Kidney (tissue), 14 donors: ENCODE measurements around the gene CPN2. TPM values are rescaled to one million over a fixed set of nuclear protein-coding genes. Genes with fewer than 3 reads are reported as not detected.

Source experiments
- DNase-seq, 5 donors: peaks; one replicate each; pipeline ENCODE4 v3.0.0-alpha.2; 2013 to 2020
- FAIRE-seq: peaks from 2 replicates; lab custom pipeline; 2012; peaks lifted over from hg19 to GRCh38; lab: Jason Lieb, UNC
- H3K27ac ChIP-seq, 2 donors: one replicate each; pipeline ENCODE4 v1.7.0; 2013; ENCODE audit warnings: low read depth in 2 of 2, low read length in 2 of 2, inconsistent platforms in 1 of 2
- H3K27me3 ChIP-seq: one replicate; pipeline ENCODE4 v1.7.1; 2013; ENCODE audit warnings: low read length, inconsistent platforms; ENCODE audit not compliant: control insufficient read depth, insufficient read depth
- H3K36me3 ChIP-seq, 3 donors: one replicate each; pipeline versions ENCODE4 v1.7.0 to v1.7.1; 2013; ENCODE audit warnings: low read length in 3 of 3, control low read depth in 1 of 3, inconsistent platforms in 1 of 3; ENCODE audit not compliant: insufficient read depth in 3 of 3, control insufficient read depth in 2 of 3
- H3K4me1 ChIP-seq, 3 donors: one replicate each; pipeline versions ENCODE4 v1.7.0 to v1.7.1; 2013; ENCODE audit warnings: low read length in 3 of 3, inconsistent platforms in 1 of 3, low read depth in 1 of 3; ENCODE audit not compliant: control insufficient read depth in 2 of 3, insufficient read depth in 2 of 3
- H3K4me3 ChIP-seq, 3 donors: one replicate each; pipeline versions ENCODE4 v1.7.0 to v1.8.1; 2013; ENCODE audit warnings: low read length in 3 of 3, control low read depth in 1 of 3, inconsistent platforms in 1 of 3
- H3K9ac ChIP-seq, 3 donors: one replicate each; pipeline versions ENCODE4 v1.7.0 to v1.7.1; 2013; ENCODE audit warnings: low read length in 3 of 3, control low read depth in 1 of 3, inconsistent platforms in 1 of 3
- H3K9me3 ChIP-seq, 3 donors: one replicate each; pipeline versions ENCODE4 v1.7.0 to v1.7.1; 2013; ENCODE audit warnings: low read length in 3 of 3, control low read depth in 1 of 3, inconsistent platforms in 1 of 3; ENCODE audit not compliant: control insufficient read depth in 2 of 3, insufficient read depth in 1 of 3
- intact Hi-C: fragments of 100-400 bp; cut with DNase I; formaldehyde crosslinking; loops from one replicate; pipeline ENCODE4 v1.11.1; 2022
- polyA plus RNA-seq: library from polyadenylated mRNA; stranded (reverse); fragments of 350-450 nt; fragmentation: Illumina TruSeq; extraction: RNeasy Lipid Tissue Mini Kit (QIAGEN cat#74804); gene quantifications from one replicate; pipeline ENCODE4 v1.2.3, GENCODE V29; 2014; ENCODE audit warnings: low read depth, low replicate concordance; ENCODE audit not compliant: insufficient read depth
- total RNA-seq: library from RNA; stranded (reverse); fragmentation: NEBNext Ultra II Directional; extraction: Animal tissue kit (Norgen Biotek cat#: 25700); gene quantifications from one replicate; pipeline ENCODE4 v1.2.1, GENCODE V29; 2021
- TF ChIP-seq, protein P1 (sequence below): IDR thresholded peaks from 3 replicates; pipeline ENCODE4 v1.5.1; 2012; ENCODE audit warnings: mild to moderate bottlenecking, moderate library complexity, borderline replicate concordance; ENCODE audit not compliant: insufficient read depth; ENCODE audit errors: extremely low read depth
- donor health status: control.
- donor health status: control.
- donor health status: control.
- donor health status: control.
- donor health status: control.
- donor health status: DM: yes; HTN: yes; CAD: no.
- donor health status: Normal renal cell carcinoma (clear cell type).

Gene CPN2
- total and polyA plus RNA-seq, 2 donors from 2014 or later, result 0.72 to 15.8 TPM

DNA sequence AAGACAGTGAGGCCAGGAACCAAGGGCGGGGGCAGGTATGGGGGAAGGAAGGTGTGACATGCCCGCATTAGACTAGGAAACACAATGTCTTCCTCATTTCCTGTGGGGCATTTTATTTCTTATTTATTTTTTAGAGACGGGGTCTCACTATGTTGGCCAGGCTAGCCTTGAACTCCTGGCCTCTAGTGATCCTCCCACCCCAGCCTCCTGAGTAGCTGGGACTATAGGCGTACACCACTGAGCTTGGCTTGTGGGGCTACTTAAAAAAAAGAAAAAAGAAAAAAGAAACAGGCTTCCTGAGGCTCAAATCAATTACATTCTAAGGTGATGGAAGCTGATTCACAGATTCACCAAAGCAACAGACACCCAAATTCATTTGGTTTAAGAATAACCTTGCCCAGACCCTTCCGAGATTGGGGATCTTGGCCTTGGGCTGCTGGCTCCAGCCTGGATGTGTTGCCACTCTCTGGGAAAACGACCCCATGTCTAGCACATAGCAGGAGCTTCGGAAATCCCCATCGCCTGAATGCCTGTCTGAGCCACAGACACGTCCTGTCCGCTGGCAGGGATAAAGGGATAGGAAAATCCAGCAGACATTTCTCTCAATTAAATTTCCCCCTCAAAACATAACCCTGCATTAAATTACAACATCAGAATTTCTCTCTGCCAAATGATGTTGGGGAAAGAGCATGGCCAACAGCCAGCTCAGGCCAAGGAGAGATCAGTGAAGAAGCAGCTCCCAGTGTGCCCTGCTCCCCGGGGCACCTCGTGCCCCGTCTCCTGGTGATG lies 13.0 kb downstream of the CPN2 start:
- intact Hi-C loops, result no loop called here

GRCh38 chr3:194336601-194337355 lies 14.3 kb downstream of the CPN2 start:
- Histone ChIP-seq H3K36me3 (no peaks in the 10 kb centered on the region), H3K9me3 (no peaks in the 10 kb centered on the region), H3K4me3 (no peak overlapping the region), H3K27ac (no peak overlapping the region), H3K4me1 (peaks cover 0 to 3% (median 0%) of the 10 kb centered on the region in 3 donors), H3K27me3 (peaks cover 11% of the 10 kb centered on the region), H3K9ac (no peak overlapping the region)
- TF ChIP-seq, protein P1, sequence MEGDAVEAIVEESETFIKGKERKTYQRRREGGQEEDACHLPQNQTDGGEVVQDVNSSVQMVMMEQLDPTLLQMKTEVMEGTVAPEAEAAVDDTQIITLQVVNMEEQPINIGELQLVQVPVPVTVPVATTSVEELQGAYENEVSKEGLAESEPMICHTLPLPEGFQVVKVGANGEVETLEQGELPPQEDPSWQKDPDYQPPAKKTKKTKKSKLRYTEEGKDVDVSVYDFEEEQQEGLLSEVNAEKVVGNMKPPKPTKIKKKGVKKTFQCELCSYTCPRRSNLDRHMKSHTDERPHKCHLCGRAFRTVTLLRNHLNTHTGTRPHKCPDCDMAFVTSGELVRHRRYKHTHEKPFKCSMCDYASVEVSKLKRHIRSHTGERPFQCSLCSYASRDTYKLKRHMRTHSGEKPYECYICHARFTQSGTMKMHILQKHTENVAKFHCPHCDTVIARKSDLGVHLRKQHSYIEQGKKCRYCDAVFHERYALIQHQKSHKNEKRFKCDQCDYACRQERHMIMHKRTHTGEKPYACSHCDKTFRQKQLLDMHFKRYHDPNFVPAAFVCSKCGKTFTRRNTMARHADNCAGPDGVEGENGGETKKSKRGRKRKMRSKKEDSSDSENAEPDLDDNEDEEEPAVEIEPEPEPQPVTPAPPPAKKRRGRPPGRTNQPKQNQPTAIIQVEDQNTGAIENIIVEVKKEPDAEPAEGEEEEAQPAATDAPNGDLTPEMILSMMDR, result no peak
- FAIRE-seq, result no peak
- intact Hi-C loops, result no loop called here
- peak in 1 of 5 donors; percentile 61 for DNase-seq

More for the DNA sequence above, 13.0 kb downstream of the CPN2 start:
- Histone ChIP-seq H3K9me3 (no peaks in the 10 kb centered on the region), H3K27ac (no peak overlapping the region), H3K4me1 (peaks cover 0 to 2% (median 0%) of the 10 kb centered on the region in 3 donors), H3K36me3 (no peaks in the 10 kb centered on the region), H3K9ac (no peak overlapping the region), H3K27me3 (peaks cover 2% of the 10 kb centered on the region), H3K4me3 (no peak overlapping the region)
- DNase-seq (peak in 1 of 5 donors; percentile 58), FAIRE-seq (no peak)
- TF ChIP-seq, protein P1, result no peak

DNA sequence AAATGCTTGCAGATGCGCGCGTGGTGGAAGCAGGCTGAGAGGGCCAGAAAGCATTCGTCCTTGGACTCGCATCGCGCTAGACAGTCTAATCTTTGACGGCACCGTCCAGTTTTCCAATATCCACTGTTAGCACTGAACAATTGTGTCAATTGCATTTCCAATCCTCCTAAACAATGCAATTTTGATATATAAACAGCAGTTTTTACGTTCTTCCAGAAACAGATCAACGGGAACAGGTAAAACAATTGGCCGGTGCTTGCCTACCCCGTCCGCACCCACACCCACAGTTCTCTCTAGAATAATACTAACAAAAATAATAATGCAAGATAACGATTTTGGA lies 17.2 kb downstream of the CPN2 start:
- Histone ChIP-seq H3K4me3 (peak overlapping the region in 1 of 3 donors; percentile 57), H3K36me3 (no peaks in the 10 kb centered on the region), H3K27me3 (peaks cover 11% of the 10 kb centered on the region), H3K9ac (no peak overlapping the region), H3K4me1 (peaks cover 0 to 3% (median 0%) of the 10 kb centered on the region in 3 donors), H3K27ac (no peak overlapping the region), H3K9me3 (no peaks in the 10 kb centered on the region)
- FAIRE-seq, result no peak
- TF ChIP-seq, protein P1, result no peak
- no peak for DNase-seq
- intact Hi-C loops, result no loop called here
